ENCODE results near the gene MANSC1. TPM values are rescaled to one million over a fixed set of nuclear protein-coding genes. Genes with fewer than 3 reads are reported as not detected.
"Not testable (repeated sequence)": the region's sequence is repeated elsewhere in the genome, so short reads cannot be mapped to it uniquely, and the experiment has no call there.

The MANSC1 gene
- total RNA-seq, 2 donors from 2014 or later, result 1.4 to 1.6 TPM

DNA sequence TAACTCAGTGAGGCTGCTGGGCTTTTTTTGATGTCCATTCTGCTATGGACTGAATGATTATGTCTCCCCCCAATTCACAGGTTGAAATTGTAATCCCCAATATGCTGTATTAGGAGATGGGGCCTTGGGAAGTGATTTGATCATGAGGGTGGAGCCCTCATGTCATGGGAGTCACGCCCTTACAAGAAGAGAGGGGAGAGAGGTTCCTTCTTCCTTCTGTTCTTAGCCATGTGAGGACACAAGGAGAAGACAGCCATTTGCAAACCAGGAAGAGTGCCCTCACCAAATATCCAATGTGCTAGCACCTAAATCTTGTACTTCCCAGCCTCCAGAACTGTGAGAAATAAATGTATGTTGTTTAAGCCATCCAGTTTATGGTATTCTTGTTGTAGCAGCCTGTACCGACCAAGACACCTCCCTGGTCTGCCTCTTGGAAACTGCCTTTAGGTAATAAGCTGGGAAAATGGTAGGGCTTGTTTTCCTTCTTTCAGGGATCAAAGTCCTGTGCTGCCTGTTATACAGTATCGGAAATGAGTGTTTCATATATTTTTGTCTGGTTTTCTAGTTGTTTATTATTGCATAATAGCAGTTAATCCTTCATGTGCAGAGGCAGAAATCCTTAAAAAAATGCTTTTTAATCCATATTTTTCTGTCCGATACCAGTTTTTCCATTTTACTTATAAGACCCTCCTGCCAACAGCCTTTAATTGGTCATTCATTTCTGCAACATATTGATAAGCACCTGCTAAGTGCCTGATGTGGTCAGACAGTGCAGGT lies 23.1 kb upstream of the MANSC1 start:
- peak overlapping the region in 1 of 2 donors; percentile 62 for H3K27ac Mint-ChIP-seq
- no peak for ATAC-seq
- H3K36me3 Mint-ChIP-seq, result peaks cover 0 to 32% of the 10 kb centered on the region in 2 donors
- H3K9me3 Mint-ChIP-seq, result no peaks in the 10 kb centered on the region
- DNase-seq (ENCODE audit: low spot score in 2 of 2), result no peak

DNA sequence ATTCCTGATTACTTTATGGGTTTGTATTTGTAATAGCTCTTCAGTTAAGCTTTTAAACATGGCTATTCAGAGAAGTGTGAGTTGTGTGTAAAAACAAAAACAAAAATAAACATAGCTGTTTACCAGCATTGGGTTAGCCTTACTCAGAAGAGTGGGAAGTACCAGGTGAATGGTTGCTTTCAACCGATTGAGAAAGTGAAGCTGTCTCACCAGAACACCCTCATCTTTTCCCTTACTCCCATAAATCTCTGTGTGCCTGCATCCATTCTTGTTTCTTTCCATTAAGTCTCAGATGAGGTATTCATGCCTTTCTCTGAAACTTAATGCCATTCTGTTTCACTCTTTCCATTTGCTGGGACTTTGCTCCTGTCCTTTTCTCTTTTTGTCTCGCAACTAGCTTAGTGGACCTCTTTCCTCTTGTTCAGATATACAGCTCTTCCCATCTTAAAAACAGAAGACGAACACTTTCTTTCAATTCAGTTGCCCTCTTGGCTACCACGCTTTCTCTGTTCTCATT lies 17.5 kb upstream of the MANSC1 start:
- Mint-ChIP-seq H3K9me3 (no peaks in the 10 kb centered on the region), H3K36me3 (peaks cover 6 to 38% of the 10 kb centered on the region in 2 donors), H3K27ac (peak overlapping the region in 1 of 2 donors; percentile 29)
- ATAC-seq (peak in 1 of 2 donors; percentile 22), DNase-seq (ENCODE audit: low spot score in 2 of 2) (no peak)

DNA sequence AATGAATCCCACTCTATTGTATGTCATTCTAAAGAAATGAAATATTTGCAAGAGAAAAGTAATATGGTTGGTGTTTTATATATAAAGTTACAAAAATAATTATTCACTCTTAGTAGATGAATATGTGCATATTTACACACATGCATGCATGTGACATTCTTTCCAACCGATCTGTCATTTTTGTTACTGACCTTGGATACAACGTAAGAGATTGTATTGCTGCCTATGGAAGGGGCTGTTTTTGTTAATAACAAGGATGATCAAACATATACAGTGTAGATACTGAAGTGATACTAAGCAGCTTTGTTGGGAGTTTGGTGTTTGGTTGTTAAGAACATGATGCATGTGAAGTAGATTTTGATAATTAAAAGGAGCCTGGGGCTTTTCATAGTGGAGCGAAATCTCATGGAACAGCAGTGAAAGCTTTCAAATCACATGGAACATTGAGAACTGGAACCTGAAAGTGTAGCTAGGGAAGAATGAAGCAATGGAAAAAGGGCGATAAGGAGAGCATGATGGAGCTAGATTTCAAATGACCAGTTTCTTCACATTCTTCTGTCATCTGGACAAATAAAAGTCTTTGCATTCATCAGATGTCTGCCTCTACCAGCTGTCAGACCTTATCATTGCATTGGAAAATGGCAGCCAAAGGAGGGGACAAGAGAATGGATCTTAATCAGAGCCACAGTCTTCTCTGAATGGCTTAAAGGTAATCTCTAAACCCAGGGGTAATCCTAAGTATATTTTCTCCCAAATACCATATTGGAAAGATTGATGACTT lies 16.8 kb upstream of the MANSC1 start:
- Mint-ChIP-seq H3K27ac (no peak overlapping the region), H3K9me3 (no peaks in the 10 kb centered on the region), H3K36me3 (peaks cover 6 to 38% of the 10 kb centered on the region in 2 donors)
- ATAC-seq (no peak), DNase-seq (ENCODE audit: low spot score in 2 of 2) (no peak)

DNA sequence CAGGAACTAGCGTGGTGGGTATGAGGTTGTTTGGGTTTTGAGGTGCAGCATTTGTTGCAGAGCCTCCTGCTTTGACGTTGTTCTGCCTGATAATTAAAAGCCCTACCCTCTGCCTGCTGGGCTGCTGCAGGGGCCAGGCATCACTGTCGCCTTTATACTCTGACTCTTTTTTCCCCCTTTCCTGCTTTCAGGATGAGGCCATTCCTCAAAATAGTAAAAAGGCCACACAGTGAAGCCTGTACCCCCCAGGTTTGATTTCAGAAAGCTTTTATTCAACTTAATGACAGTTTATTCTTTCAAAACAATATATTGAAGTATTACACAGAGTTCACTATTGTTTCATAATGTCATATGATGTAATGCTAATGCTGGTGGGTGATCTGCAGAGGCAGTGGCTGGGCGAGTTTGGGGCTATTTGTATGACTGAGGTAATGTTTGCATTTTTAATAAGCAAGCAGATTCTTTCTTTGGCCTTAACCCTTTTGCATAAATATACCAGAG lies 15.9 kb upstream of the MANSC1 start:
- Mint-ChIP-seq H3K27ac (no peak overlapping the region), H3K36me3 (peaks cover 10 to 38% of the 10 kb centered on the region in 2 donors), H3K9me3 (no peaks in the 10 kb centered on the region)
- DNase-seq (ENCODE audit: low spot score in 2 of 2) (no peak), ATAC-seq (no peak)

DNA sequence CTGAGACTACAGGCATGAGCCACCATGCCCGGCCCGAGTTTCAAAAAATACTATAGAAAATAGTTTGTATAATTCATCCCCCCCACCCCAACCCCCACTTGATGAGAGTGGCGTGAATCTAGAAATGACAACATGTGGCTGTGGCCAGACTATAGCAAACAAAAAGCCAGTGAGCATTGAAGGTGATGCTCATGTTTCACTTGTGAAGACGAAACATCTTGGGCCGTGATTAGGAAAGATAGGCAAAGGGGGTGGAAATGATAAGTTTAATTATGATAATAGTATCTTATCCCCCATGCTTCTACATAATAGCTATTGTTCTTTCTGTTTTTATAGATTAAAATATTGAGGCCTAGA lies 15.4 kb upstream of the MANSC1 start:
- ATAC-seq (no peak), DNase-seq (ENCODE audit: low spot score in 2 of 2) (no peak)
- H3K27ac Mint-ChIP-seq, result no peak overlapping the region
- no peaks in the 10 kb centered on the region for H3K9me3 Mint-ChIP-seq
- peaks cover 10 to 32% of the 10 kb centered on the region in 2 donors for H3K36me3 Mint-ChIP-seq

DNA sequence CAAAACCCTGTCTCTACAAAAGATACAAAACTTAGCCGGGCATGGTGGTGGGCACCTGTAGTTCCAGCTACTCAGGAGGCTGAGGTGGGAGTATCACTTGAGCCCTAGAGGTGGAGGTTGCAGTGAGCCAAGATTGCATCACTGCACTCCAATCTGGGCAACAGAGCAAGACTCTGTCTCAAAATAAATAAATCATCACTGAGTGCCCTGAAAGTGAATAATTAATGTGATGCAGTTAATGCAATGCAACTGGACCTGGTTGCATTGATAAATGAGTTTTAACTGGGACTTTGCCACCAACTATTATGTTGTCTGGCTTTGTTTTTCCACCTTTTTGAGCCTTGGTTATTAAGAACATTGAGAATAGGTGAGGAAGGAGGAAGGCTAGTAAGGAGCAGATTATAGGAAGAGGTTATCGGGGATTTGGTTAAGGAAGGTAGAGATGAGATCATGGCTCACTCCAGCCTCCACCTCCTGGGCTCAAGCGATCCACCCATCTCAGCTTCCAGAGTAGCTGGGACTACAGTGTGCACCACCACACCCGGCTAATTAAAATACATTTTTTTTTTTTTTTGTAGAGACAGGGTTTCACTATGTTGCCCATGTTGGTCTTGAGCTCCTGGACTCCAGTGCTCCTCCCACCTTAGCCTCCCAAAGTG lies 14.9 kb upstream of the MANSC1 start:
- ATAC-seq (no peak), DNase-seq (ENCODE audit: low spot score in 2 of 2) (no peak)
- no peaks in the 10 kb centered on the region for H3K9me3 Mint-ChIP-seq
- H3K36me3 Mint-ChIP-seq, result peaks cover 10 to 29% of the 10 kb centered on the region in 2 donors
- peak overlapping the region in 1 of 2 donors; percentile 21 for H3K27ac Mint-ChIP-seq

DNA sequence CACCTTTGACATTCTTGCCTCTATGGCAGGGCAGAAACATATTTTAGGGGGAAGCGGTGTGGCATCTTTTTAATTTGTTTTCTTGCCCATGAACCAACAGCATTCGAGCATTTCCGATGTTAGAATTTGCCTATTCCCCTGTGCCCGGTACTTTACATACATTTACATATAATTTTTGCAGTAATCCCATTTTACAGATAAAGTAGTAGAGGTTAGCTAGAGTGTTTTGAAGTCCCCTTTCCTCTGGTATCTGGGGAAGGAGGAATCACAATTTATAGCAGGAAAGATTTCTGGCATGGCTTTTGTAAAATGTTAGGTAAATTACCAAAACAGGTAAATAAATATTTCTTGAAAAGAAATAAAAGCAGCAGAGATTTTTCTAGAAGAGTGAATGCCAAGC lies 8.5 kb upstream of the MANSC1 start:
- no peaks in the 10 kb centered on the region for H3K9me3 Mint-ChIP-seq
- DNase-seq (ENCODE audit: low spot score in 2 of 2) (no peak), ATAC-seq (no peak)
- H3K27ac Mint-ChIP-seq, result peak overlapping the region; percentile 98 to 100
- peaks cover 12 to 13% of the 10 kb centered on the region in 2 donors for H3K36me3 Mint-ChIP-seq

DNA sequence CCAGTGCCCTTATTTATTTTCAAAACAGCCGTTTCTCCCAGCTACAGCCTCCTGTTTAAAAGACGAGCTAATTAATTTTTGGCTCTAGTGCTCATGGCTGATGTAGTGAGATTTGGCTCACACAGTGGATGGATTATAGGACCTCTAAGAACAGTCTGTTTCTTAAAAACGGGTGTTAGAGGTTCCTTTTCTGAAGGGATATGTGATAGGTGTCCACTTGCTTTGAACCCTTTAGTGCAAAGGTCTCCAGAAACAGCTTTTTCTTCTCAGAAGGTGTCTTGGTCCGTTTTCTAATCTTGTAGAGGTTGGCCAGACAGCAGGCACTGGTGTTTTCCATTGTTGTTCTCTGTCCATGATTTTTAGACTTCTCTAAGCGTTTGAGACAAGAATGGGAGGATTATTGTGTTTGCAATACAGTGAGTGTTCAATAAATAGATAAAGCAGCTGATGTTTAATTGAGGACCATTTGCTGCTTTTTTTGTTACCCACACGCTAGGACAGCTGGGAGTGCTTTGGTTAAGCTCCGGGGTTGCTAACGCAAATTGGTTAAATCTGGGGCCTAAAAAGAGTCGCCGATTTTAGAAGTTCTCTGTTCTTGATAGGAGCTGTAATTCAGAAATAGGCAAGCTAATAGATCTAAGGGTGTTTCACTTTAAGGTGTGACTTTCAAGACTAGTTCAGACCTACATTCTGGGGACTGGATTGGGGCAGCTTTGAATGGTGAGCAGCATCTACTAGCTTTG lies 7.8 kb upstream of the MANSC1 start:
- Mint-ChIP-seq H3K9me3 (no peaks in the 10 kb centered on the region), H3K27ac (peak overlapping the region; percentile 98 to 100), H3K36me3 (peaks cover 12 to 13% of the 10 kb centered on the region in 2 donors)
- no peak for DNase-seq (ENCODE audit: low spot score in 2 of 2)
- no peak for ATAC-seq

DNA sequence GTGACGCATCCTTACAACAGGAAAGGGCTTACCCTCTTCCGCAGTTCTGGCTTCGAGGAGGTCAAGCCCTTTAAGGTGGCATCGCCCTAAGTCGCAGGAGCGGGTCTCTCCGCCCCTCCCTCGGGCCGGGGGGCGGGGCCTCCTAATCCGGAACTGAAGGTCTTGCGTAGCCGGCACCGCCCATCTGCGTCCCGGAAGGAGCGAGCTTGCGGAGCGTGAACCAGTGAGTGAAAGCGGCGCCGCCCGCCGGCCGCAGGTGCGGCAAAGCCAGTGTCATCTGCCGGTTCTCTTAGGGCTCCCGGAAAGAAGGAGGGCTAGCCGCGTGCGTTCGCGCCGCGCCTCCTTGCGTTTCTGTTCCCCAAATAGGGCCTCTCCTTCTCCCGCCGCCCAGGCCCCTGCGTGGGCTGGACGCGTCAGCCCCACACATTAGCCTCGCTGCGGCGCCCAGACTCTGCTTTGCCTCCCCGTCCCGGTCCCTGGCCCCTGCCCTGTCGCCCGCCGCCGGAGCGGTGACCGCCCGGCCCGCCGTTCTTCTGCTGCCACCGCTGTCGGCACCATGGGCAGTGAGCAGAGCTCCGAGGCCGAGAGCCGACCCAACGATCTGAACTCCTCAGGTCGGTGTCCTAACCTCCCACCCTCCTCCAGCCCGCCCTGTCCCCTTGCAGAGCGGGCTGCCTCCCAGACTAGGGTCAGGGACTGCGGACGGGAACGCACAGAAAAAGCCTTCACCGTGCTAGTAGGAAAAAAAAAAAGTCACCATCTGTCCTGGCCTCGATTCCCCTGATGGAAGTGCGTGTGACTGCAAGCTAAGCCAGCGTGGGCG lies 7.1 kb upstream of the MANSC1 start, which contains the start of gene BORCS5:
Gene BORCS5, plus strand, starts transcription at position 183 of the 823 bp plus-strand sequence. Its CDS starts 374 bp downstream, at position 557.
- no peaks in the 10 kb centered on the region for H3K9me3 Mint-ChIP-seq
- ATAC-seq (peak; percentile 93 to 94), DNase-seq (ENCODE audit: low spot score in 2 of 2) (peak; percentile 97 to 99)
- peaks cover 12 to 13% of the 10 kb centered on the region in 2 donors for H3K36me3 Mint-ChIP-seq
- peak within 1 kb of the TSS; percentile 98 to 100 for H3K27ac Mint-ChIP-seq

DNA sequence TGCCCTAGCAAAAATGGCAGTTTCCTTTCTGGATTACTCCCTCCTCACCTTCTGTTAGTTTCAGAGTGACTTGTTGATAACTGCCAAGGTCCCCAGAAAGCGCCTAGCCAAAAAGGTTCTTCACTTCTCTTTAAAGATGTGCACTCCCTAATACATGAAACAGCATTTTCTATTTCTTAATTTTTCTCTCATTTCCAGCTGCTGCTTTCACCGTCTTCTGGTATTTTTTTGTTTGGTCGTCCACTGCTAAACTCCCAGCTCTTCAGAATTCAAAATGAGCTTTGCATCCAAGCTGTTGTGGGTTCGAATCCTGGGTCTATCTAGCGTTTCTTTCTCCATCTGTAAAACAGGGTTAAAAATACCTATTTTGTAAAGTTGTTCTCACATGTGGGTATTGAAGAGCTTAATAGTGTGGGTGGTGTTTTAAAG lies 6.4 kb upstream of the MANSC1 start:
- DNase-seq (ENCODE audit: low spot score in 2 of 2) (peak in 1 of 2 donors; percentile 17), ATAC-seq (peak in 1 of 2 donors; percentile 10)
- Mint-ChIP-seq H3K36me3 (peaks cover 12% of the 10 kb centered on the region in 2 donors), H3K27ac (peak overlapping the region; percentile 98 to 100), H3K9me3 (no peaks in the 10 kb centered on the region)

DNA sequence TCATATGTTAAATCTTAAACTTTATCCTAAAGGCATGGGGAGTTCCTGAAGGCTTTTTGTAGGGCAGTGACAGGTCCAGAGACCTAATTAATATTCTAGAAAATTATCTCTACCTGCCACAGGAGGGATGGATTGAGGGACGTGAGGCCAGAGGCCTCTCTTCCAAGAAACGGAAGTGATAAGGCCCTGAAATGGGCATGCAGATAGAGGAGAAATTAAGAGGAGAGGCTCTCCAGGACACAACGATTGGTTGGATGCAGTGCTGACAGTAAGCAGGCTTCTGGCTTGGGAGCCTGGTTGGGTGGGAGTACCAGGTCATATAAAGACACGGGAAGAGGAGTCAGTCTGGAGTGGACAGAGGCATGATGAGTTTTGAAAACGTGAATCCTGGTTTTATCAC lies 3.8 kb upstream of the MANSC1 start:
- no peak for ATAC-seq
- H3K9me3 Mint-ChIP-seq, result no peaks in the 10 kb centered on the region
- peaks cover 9 to 12% of the 10 kb centered on the region in 2 donors for H3K36me3 Mint-ChIP-seq
- H3K27ac Mint-ChIP-seq, result peak overlapping the region in 1 of 2 donors; percentile 14
- DNase-seq (ENCODE audit: low spot score in 2 of 2), result no peak

DNA sequence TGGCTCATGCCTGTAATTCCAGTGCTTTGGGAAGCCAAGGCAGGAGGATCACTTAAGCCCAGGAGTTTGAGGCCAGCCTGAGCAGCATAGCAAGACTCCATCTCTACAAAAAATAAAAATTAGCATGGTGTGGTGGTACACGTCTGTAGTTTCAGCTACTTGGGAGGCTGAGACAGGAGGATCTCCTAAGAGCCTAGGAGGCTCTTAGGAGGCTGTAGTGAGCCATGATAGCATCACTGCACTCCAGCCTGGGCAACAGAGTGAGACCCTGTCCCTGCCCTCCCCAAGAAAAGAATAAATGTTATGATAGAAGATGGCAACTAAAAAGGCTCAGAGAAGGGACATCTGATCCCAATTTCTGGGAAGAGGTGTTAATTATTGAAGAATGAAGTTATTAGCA lies 3.2 kb upstream of the MANSC1 start:
- H3K36me3 Mint-ChIP-seq, result peaks cover 9 to 11% of the 10 kb centered on the region in 2 donors

DNA sequence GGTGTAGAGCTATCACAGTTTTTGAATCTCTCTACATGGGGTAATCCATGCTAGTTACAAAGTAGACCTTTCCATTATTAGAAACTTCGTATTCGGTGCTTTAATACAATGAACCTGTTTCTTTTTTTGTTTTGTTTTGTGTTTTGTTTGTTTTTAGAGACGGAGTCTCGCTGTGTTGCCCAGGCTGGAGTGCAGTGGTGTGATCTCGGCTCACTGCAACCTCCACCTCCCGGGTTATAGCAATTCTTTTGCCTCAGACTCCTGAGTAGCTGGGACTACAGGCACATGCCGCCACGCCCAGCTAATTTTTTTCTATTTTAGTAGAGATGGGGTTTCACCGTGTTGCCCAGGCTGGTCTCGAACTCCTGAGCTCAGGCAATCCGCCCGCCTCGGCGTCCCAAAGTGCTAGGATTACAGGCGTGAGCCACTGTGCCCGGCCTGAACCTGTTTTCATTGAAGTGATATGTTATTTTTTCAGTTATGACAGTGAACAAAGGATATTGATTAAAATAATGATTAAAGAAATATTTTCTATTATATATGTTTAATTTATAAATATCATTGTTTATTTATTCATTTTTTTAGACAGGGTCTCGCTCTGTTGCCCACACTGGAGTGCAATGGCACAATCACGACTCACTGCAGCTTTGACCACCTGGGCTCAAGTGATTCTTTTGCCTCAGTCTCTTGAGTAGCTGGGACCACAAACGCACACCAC lies 1.6 kb upstream of the MANSC1 start:
- not testable (repeated sequence) for H3K36me3 Mint-ChIP-seq; H3K27ac Mint-ChIP-seq; DNase-seq (ENCODE audit: low spot score in 2 of 2); ATAC-seq; H3K9me3 Mint-ChIP-seq

More for the DNA sequence above, 3.2 kb upstream of the MANSC1 start:
- DNase-seq (ENCODE audit: low spot score in 2 of 2) (no peak), ATAC-seq (no peak)
- Mint-ChIP-seq H3K9me3 (no peaks in the 10 kb centered on the region), H3K27ac (peak overlapping the region; percentile 7 to 14)

DNA sequence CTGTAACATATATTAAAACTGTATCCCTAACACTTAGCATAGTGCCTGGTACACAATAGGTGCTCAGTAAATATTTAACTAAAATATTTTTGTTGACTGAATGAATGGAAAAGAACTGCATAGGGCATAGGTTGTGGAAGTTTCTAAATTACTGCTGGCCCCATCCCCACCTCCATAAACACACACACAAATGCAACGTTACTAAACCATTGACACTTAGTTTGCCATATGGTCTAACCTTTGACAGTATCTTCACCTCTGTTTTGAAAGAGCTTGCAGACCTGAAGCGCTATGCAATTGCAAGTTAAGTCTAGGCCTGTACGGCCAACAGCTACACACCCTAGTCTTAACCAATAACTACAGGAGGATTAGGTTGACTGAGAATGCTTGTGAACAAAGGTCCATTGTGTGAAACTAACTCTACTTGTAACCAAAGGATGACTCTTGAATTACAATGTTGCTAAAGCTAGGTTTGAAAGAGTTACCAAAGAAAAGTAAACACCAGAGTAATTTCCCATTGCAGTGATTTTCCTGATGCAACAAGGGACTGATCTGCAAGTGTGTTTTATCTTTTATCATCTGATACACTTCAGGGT lies 924 bp upstream of the MANSC1 start:
- DNase-seq (ENCODE audit: low spot score in 2 of 2), result no peak
- H3K9me3 Mint-ChIP-seq, result no peaks in the 10 kb centered on the region
- peak in 1 of 2 donors; percentile 9 for ATAC-seq
- H3K27ac Mint-ChIP-seq, result peak overlapping the region in 1 of 2 donors; percentile 14
- no peaks in the 10 kb centered on the region for H3K36me3 Mint-ChIP-seq
